IgD-negative memory B cell (primary cell): ENCODE results near the gene DUSP2. TPM values are rescaled to one million over a fixed set of nuclear protein-coding genes. Genes with fewer than 3 reads are reported as not detected.
A peak's percentile ranks its signal among the peaks of the same experiment; 100 is the strongest.

Experiments
- H3K27ac Mint-ChIP-seq, 3 donors: one replicate each; pipeline ENCODE4 v1.8.0; 2020 to 2022; ENCODE audit warnings: mild to moderate bottlenecking in 3 of 3, mixed read lengths in 3 of 3, moderate library complexity in 1 of 3
- H3K27me3 Mint-ChIP-seq: one replicate; pipeline ENCODE4 v1.8.0; 2021; ENCODE audit warnings: mixed read lengths
- H3K36me3 Mint-ChIP-seq: one replicate; pipeline ENCODE4 v1.8.0; 2020; ENCODE audit warnings: mild to moderate bottlenecking, mixed read lengths
- H3K4me1 Mint-ChIP-seq, 3 donors: one replicate each; pipeline ENCODE4 v1.8.0; 2020 to 2022; ENCODE audit warnings: mixed read lengths in 3 of 3, mild to moderate bottlenecking in 1 of 3
- H3K4me3 Mint-ChIP-seq, 4 donors: one replicate each; pipeline ENCODE4 v1.8.0; 2020 to 2022; ENCODE audit warnings: mild to moderate bottlenecking in 4 of 4, mixed read lengths in 4 of 4, moderate library complexity in 3 of 4
- H3K9me3 Mint-ChIP-seq, 3 donors: one replicate each; pipeline ENCODE4 v1.8.0; 2020 to 2021; ENCODE audit warnings: mixed read lengths in 3 of 3, mild to moderate bottlenecking in 1 of 3
- polyA plus RNA-seq: library from polyadenylated mRNA; unstranded; fragments of 300-500 nt; fragmentation: Illumina TruSeq; gene quantifications from one replicate; pipeline ENCODE4 v1.2.3, GENCODE V29; 2021

The DUSP2 gene
- 55.6 TPM for polyA plus RNA-seq

GRCh38 chr2:96145036-96145847 lies at the start of gene DUSP2:
DUSP2 (minus strand) TSS chr2:96145440; CDS start chr2:96145354, 86 bp downstream.
- H3K4me3 Mint-ChIP-seq = peak within 1 kb of the TSS; percentile 88 to 96 (median 92)
- H3K9me3 Mint-ChIP-seq = no peaks in the 10 kb centered on the region
- peak within 1 kb of the TSS; percentile 97 to 99 (median 99) for H3K27ac Mint-ChIP-seq
- H3K27me3 Mint-ChIP-seq = no peaks in the 10 kb centered on the region
- no peaks in the 10 kb centered on the region for H3K36me3 Mint-ChIP-seq
- peaks cover 32 to 50% (median 46%) of the 10 kb centered on the region in 3 donors for H3K4me1 Mint-ChIP-seq

- H3K4me1 Mint-ChIP-seq = peaks cover 2 to 15% (median 5%) of the 10 kb centered on the region in 3 donors
- H3K9me3 Mint-ChIP-seq = no peaks in the 10 kb centered on the region
- H3K27ac Mint-ChIP-seq = no peak overlapping the region
- H3K27me3 Mint-ChIP-seq = no peaks in the 10 kb centered on the region
- no peak overlapping the region for H3K4me3 Mint-ChIP-seq
- peaks cover 6% of the 10 kb centered on the region for H3K36me3 Mint-ChIP-seq
Observed at GRCh38 chr2:96191937-96192670, 46.9 kb upstream of the DUSP2 start.

GRCh38 chr2:96188821-96189526 lies 43.7 kb upstream of the DUSP2 start:
- peaks cover 8% of the 10 kb centered on the region for H3K36me3 Mint-ChIP-seq

DNA sequence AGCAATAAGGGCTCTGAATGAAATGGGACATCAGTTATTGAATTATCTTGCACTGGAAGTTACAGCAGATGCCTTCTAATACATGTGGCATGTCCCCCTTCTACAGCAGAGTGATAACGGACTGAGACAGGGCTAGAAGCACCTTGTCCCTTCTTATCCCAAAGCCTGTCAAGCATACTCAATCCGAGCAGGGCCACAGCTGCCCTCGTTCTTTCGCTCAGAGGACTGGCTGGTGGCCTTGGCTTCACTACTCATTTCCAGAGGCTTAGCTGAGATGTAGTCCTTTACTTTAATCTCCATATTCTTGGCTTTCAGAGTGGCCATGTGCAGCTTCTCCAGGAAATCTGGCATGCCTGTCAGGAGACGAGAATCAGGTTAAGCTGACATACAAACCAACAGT lies 41.3 kb upstream of the DUSP2 start:
- H3K27me3 Mint-ChIP-seq = no peaks in the 10 kb centered on the region
- peaks cover 6% of the 10 kb centered on the region for H3K36me3 Mint-ChIP-seq
- no peak overlapping the region for H3K4me3 Mint-ChIP-seq
- peaks cover 0 to 3% (median 3%) of the 10 kb centered on the region in 3 donors for H3K4me1 Mint-ChIP-seq
- no peaks in the 10 kb centered on the region for H3K9me3 Mint-ChIP-seq
- H3K27ac Mint-ChIP-seq = no peak overlapping the region

More at GRCh38 chr2:96188821-96189526, 43.7 kb upstream of the DUSP2 start:
- Mint-ChIP-seq H3K27ac (no peak overlapping the region), H3K9me3 (no peaks in the 10 kb centered on the region), H3K4me1 (peaks cover 0 to 5% (median 1%) of the 10 kb centered on the region in 3 donors), H3K4me3 (no peak overlapping the region), H3K27me3 (no peaks in the 10 kb centered on the region)

DNA sequence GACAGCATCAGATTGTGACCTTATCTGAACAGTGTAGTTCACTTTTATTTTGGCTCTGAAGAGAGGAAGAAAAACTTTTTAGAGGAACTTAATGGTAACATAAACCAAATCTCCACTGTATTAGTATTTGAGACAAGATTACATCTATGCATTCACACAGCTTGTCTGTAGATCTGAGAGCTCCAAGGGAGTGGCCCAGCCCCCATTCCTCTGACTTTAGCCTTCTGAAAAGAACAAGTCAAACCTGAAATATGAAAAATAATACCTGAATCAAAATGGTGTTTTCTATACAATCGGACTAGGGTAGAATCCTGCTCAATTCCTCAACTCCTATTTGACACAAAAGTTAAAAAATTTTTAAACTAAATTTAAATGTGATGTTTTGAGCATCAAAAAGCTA lies 40.3 kb upstream of the DUSP2 start:
- Mint-ChIP-seq H3K4me1 (peaks cover 0 to 5% (median 3%) of the 10 kb centered on the region in 3 donors), H3K27me3 (no peaks in the 10 kb centered on the region), H3K27ac (peak overlapping the region in 1 of 3 donors; percentile 77), H3K36me3 (peaks cover 6% of the 10 kb centered on the region), H3K9me3 (no peaks in the 10 kb centered on the region), H3K4me3 (no peak overlapping the region)

- Mint-ChIP-seq H3K4me3 (no peak overlapping the region), H3K27ac (peak overlapping the region in 1 of 3 donors; percentile 77)
Observed at GRCh38 chr2:96184989-96185388, 39.7 kb upstream of the DUSP2 start.

DNA sequence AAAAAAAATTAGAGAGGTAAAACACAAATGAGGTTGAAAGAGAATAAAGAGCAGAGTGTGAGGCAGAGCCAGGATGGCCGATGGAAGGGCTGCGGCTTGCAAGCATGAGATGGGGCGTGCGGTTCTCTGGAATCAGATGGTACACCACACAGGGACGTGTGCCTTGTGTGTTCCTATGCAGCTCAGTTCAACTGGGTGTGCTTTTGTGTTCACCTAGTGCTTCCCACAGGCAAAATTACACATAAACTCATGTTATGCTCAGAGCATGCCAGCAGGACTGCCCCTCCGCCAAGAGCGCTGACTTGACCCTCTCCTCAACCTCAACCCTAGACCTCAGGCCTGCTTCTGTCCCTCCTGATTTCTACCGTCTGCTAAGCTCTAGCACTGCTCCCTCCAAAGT lies 38.9 kb upstream of the DUSP2 start:
- Mint-ChIP-seq H3K36me3 (peaks cover 4% of the 10 kb centered on the region), H3K27ac (no peak overlapping the region), H3K9me3 (no peaks in the 10 kb centered on the region), H3K4me3 (no peak overlapping the region), H3K4me1 (peaks cover 0 to 5% (median 3%) of the 10 kb centered on the region in 3 donors), H3K27me3 (no peaks in the 10 kb centered on the region)

More at GRCh38 chr2:96184989-96185388, 39.7 kb upstream of the DUSP2 start:
- peaks cover 0 to 5% (median 3%) of the 10 kb centered on the region in 3 donors for H3K4me1 Mint-ChIP-seq
- H3K27me3 Mint-ChIP-seq = no peaks in the 10 kb centered on the region
- H3K9me3 Mint-ChIP-seq = no peaks in the 10 kb centered on the region
- peaks cover 6% of the 10 kb centered on the region for H3K36me3 Mint-ChIP-seq

DNA sequence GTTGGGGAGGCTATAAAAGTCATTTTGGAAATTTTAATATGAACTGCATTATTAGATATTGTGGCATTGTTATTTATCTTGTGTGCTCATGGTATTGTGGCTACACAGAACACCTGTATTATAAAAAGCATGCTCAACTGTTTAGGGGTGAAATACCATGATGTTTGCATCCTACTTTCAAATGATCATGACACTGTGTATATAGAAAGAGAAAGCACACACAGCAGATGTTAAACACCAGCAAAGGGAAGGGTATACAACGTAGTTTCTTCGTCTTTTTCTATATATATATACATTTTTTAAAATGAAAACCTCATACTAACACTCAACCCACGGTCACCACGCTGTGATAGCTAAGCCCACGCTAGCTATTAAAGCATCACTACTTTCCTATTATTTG lies 36.3 kb upstream of the DUSP2 start:
- Mint-ChIP-seq H3K4me3 (no peak overlapping the region), H3K27ac (no peak overlapping the region), H3K36me3 (peaks cover 4% of the 10 kb centered on the region), H3K9me3 (no peaks in the 10 kb centered on the region), H3K27me3 (peaks cover 3% of the 10 kb centered on the region), H3K4me1 (peaks cover 0 to 6% (median 4%) of the 10 kb centered on the region in 3 donors)

GRCh38 chr2:96180521-96180920 lies 35.3 kb upstream of the DUSP2 start:
- Mint-ChIP-seq H3K4me1 (peaks cover 0 to 6% (median 4%) of the 10 kb centered on the region in 3 donors), H3K27ac (no peak overlapping the region), H3K27me3 (peaks cover 10% of the 10 kb centered on the region), H3K4me3 (no peak overlapping the region), H3K36me3 (peaks cover 4% of the 10 kb centered on the region), H3K9me3 (no peaks in the 10 kb centered on the region)

GRCh38 chr2:96180002-96180401 lies 34.8 kb upstream of the DUSP2 start:
- Mint-ChIP-seq H3K4me1 (peaks cover 0 to 6% (median 4%) of the 10 kb centered on the region in 3 donors), H3K27me3 (peaks cover 10% of the 10 kb centered on the region), H3K9me3 (no peaks in the 10 kb centered on the region), H3K27ac (no peak overlapping the region), H3K36me3 (peaks cover 4% of the 10 kb centered on the region), H3K4me3 (no peak overlapping the region)

DNA sequence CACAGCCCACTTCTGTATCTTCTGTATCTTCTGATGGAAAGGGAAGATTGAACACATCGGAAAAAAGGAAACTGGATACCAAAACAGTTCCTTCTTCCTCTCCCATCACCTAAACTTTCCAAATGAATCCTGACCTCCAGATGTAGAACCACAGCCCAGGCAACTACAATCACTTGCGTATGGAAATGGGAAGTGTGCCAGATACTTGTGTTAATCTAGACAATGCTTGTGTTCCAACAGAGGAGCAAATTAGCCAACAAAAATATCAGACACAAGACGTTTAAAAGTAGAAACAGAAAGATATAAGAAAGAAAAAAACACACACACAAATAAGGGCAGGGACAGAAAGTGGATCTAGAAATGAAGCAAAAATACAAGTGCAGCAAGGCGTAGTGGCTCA lies 31.4 kb upstream of the DUSP2 start:
- H3K27ac Mint-ChIP-seq = no peak overlapping the region
- peaks cover 12% of the 10 kb centered on the region for H3K27me3 Mint-ChIP-seq
- H3K36me3 Mint-ChIP-seq = no peaks in the 10 kb centered on the region
- H3K9me3 Mint-ChIP-seq = no peaks in the 10 kb centered on the region
- H3K4me1 Mint-ChIP-seq = peaks cover 5 to 10% (median 8%) of the 10 kb centered on the region in 3 donors
- no peak overlapping the region for H3K4me3 Mint-ChIP-seq

- Mint-ChIP-seq H3K4me1 (peaks cover 5 to 10% (median 5%) of the 10 kb centered on the region in 3 donors), H3K9me3 (no peaks in the 10 kb centered on the region), H3K27me3 (peaks cover 12% of the 10 kb centered on the region), H3K27ac (no peak overlapping the region), H3K4me3 (no peak overlapping the region), H3K36me3 (no peaks in the 10 kb centered on the region)
Observed at GRCh38 chr2:96175951-96176350, 30.7 kb upstream of the DUSP2 start.

DNA sequence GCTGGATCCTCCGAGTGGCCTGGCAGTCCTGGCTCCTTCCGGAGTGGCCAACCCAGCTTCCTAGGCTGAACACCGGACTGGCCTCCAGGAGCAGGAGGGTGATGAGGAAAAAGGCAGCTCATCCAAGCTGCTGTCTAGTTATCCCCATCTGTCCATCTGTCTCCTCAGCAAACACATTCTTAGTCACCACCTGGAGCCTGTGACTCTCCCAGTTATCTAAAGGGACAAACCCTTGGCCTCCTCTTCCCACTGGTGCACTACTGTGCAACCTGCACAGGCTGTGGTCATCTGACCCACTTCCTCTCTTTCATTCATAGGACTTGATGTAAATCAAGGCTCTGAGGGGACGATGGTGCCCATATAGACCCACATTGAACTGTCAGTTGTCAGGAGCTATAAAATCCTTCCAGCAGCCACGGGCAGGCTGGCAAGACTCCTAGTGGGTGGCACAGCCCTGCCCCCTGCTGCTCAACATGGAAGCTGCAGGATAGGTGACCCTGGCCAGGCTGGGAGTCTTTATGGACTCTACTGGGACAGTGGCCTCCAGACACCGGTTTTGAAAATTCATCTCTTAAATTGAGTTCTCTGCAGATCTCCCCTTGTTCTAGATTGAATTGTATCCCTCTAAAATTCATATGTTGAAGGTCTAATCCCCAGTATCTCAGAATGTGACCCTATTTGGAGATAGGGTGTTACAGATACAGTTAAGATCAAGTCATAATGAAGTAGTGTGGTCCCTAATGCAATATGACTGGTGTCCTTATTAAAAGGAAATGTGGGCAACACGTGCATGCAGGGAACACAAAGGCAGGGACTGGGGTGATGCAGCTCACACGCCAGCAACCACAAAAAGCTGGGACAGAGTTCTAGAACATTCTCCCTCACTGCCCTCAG lies 29.3 kb upstream of the DUSP2 start:
- no peaks in the 10 kb centered on the region for H3K36me3 Mint-ChIP-seq
- H3K27me3 Mint-ChIP-seq = peaks cover 12% of the 10 kb centered on the region
- H3K4me3 Mint-ChIP-seq = no peak overlapping the region
- peaks cover 5 to 6% (median 5%) of the 10 kb centered on the region in 3 donors for H3K4me1 Mint-ChIP-seq
- H3K27ac Mint-ChIP-seq = peak overlapping the region in 1 of 3 donors; percentile 1
- no peaks in the 10 kb centered on the region for H3K9me3 Mint-ChIP-seq

DNA sequence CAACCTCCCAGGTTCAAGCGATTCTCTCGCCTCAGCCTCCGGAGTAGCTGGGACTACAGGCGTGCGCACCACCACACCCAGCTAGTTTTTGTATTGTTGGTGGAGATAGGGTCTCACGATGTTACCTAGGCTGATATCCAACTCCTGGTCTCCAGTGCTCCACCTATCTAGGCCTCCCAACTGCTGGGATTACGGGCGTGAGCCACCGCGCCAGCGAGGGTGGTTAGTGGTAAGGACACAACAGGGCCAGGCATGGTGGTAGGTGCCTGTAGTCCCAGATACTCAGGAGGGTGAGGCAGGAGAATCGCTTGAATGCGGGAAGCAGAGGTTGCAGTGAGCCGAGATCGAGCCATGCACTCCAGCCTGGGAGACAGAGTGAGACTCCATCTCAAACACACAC lies 26.6 kb upstream of the DUSP2 start:
- no peak overlapping the region for H3K4me3 Mint-ChIP-seq
- no peaks in the 10 kb centered on the region for H3K9me3 Mint-ChIP-seq
- no peaks in the 10 kb centered on the region for H3K36me3 Mint-ChIP-seq
- H3K27me3 Mint-ChIP-seq = peaks cover 12% of the 10 kb centered on the region
- H3K4me1 Mint-ChIP-seq = peaks cover 5 to 13% (median 10%) of the 10 kb centered on the region in 3 donors
- H3K27ac Mint-ChIP-seq = no peak overlapping the region
